Spleen (tissue), 11 donors: ENCODE results near the gene KCNK7. TPM values are rescaled to one million over a fixed set of nuclear protein-coding genes. Genes with fewer than 3 reads are reported as not detected.
A peak's percentile ranks its signal among the peaks of the same experiment; 100 is the strongest.
"Not testable (repeated sequence)": the region's sequence is repeated elsewhere in the genome, so short reads cannot be mapped to it uniquely, and the experiment has no call there.

Experiments
- DNase-seq: peaks from one replicate; pipeline ENCODE4 v3.0.0-alpha.2; 2020
- H3K27ac ChIP-seq, 8 donors: fragments of 200-600 bp; sonication (generic) in 7 of 8; 1 replicate in 4 of 8; 2 replicates in 4 of 8; pipeline versions ENCODE4 v1.5.0 to v1.8.0; 2016 to 2021; ENCODE audit warnings: inconsistent platforms in 4 of 8, mild to moderate bottlenecking in 4 of 8, moderate library complexity in 1 of 8
- H3K27me3 ChIP-seq, 7 donors: fragments of 200-600 bp; sonication (generic) in 6 of 7; replicated peaks in 1 of 7; 1 replicate in 4 of 7; 2 replicates in 3 of 7; pipeline versions ENCODE4 v1.5.0 to v1.8.0; 2016 to 2021; ENCODE audit warnings: inconsistent platforms in 3 of 7, mild to moderate bottlenecking in 1 of 7
- H3K36me3 ChIP-seq, 6 donors: fragments of 200-600 bp; sonication (generic) in 5 of 6; 1 replicate in 4 of 6; 2 replicates in 2 of 6; pipeline versions ENCODE4 v1.5.0 to v1.8.0; 2016 to 2021; ENCODE audit warnings: inconsistent platforms in 2 of 6
- H3K4me1 ChIP-seq, 6 donors: fragments of 200-600 bp; sonication (generic) in 5 of 6; 1 replicate in 3 of 6; 2 replicates in 3 of 6; pipeline versions ENCODE4 v1.5.0 to v1.8.0; 2016 to 2021; ENCODE audit warnings: inconsistent platforms in 3 of 6
- H3K4me3 ChIP-seq, 8 donors: fragments of 200-600 bp; sonication (generic) in 7 of 8; 1 replicate in 4 of 8; 2 replicates in 4 of 8; pipeline versions ENCODE4 v1.5.0 to v1.8.0; 2016 to 2021; ENCODE audit warnings: inconsistent platforms in 4 of 8, mild to moderate bottlenecking in 4 of 8, moderate library complexity in 2 of 8
- H3K9me3 ChIP-seq, 8 donors: fragments of 200-600 bp; sonication (generic) in 7 of 8; 1 replicate in 4 of 8; 2 replicates in 4 of 8; pipeline versions ENCODE4 v1.5.0 to v1.8.0; 2016 to 2021; ENCODE audit warnings: inconsistent platforms in 4 of 8
- CTCF ChIP-seq, 11 experiments: fragments of 200-600 bp in 7 of 11; fragments of 450-650 bp in 4 of 11; sonication (generic) in 4 of 11; IDR thresholded peaks in 8 of 11; conservative IDR thresholded peaks in 3 of 11; 1 replicate in 7 of 11; 2 replicates in 4 of 11; pipeline versions ENCODE4 v1.4.0 to v1.8.0; 2016 to 2021; ENCODE audit warnings: antibody characterized with exemption in 11 of 11, inconsistent platforms in 4 of 11, mild to moderate bottlenecking in 1 of 11
- POLR2A ChIP-seq, 3 donors: fragments of 450-650 bp; IDR thresholded peaks; one replicate each; pipeline ENCODE4 v1.5.1; 2017; ENCODE audit warnings: antibody characterized with exemption in 3 of 3, mild to moderate bottlenecking in 1 of 3
- POLR2AphosphoS5 ChIP-seq, 3 donors: sonication (generic); formaldehyde crosslinking; IDR thresholded peaks; one replicate each; pipeline ENCODE4 v1.5.1; 2017; ENCODE audit warnings: antibody characterized with exemption in 3 of 3
- WGBS, 5 donors: extraction: QIAGEN DNeasy Blood & Tissue Kit in 3 of 5; methylation state at CpG; one replicate each; pipeline versions ENCODE4 v1.1.5 to v1.1.7; 2013 to 2018; 5-methylcytosine and 5-hydroxymethylcytosine counted together
- intact Hi-C: fragments of 100-400 bp; cut with DNase I; formaldehyde crosslinking; loops from one replicate; pipeline ENCODE4 v1.15.0; 2023; ENCODE audit warnings: low total_unique reads
- polyA plus RNA-seq, 3 donors: library from polyadenylated mRNA; stranded (reverse); fragments of 200-250 nt; gene quantifications; one replicate each; pipeline ENCODE4 v1.2.1, GENCODE V29; 2013
- total RNA-seq, 7 donors: library from RNA; depleted of rRNA in 3 of 7; stranded (reverse); fragments of >200 nt in 3 of 7; fragmentation: NEBNext Ultra II Directional in 4 of 7; extraction: Animal tissue kit (Norgen Biotek cat#: 25700) in 4 of 7; gene quantifications; one replicate each; pipeline versions ENCODE4 v1.1.0 to v1.2.1, GENCODE V29; 2016 to 2021
- donor health status: healthy with polysubstance abuse.
- donor health status: DM: no; HTN: no; CAD: no; lungs with moderate emphysema.
- donor health status: DM: no; HTN: no; CAD: no.
- donor health status: Bipolar disorder and iron deficiency.
- donor health status: healthy.
- donor health status: DM: no; HTN: no; CAD: no.
- donor health status: DM: yes; HTN: yes; CAD: no.

Gene KCNK7
- total and polyA plus RNA-seq, 10 donors: 0.63 to 6.2 (median 1.8) TPM

GRCh38 chr11:65565624-65566453 is 29.8 kb downstream of the KCNK7 start:
- Histone ChIP-seq H3K4me3 (no peak overlapping the region), H3K9me3 (no peaks in the 10 kb centered on the region), H3K27ac (peak overlapping the region; percentile 22 to 99 (median 83)), H3K27me3 (no peaks in the 10 kb centered on the region), H3K4me1 (peaks cover 37 to 74% (median 63%) of the 10 kb centered on the region in 6 donors), H3K36me3 (peaks cover 0 to 13% (median 2%) of the 10 kb centered on the region in 6 donors)
- peak; percentile 72 for DNase-seq
- 66 to 75% (median 70%) methylated on average over 7 of the region's 7 CpGs for WGBS, 5 donors
- TF ChIP-seq POLR2A (IDR thresholded peaks at IDR 0.05): no peak
- TF ChIP-seq POLR2AphosphoS5 (IDR thresholded peaks at IDR 0.05): no peak
- no peak for TF ChIP-seq CTCF (IDR thresholded peaks at IDR 0.05 in 8 of 11, conservative IDR thresholded peaks at IDR 0.05 in 3 of 11)
- intact Hi-C loops: no loop called here

- DNase-seq, intact Hi-C loops, H3K27me3 ChIP-seq, H3K9me3 ChIP-seq, H3K4me3 ChIP-seq: not testable (repeated sequence)
- peaks cover 36 to 77% (median 62%) of the 10 kb centered on the region in 6 donors for H3K4me1 ChIP-seq
- H3K36me3 ChIP-seq: peaks cover 0 to 13% (median 2%) of the 10 kb centered on the region in 6 donors
- WGBS, 5 donors: 70 to 80% (median 73%) methylated on average over 12 of the region's 12 CpGs
- H3K27ac ChIP-seq: peak overlapping the region; percentile 22 to 99 (median 83)
These were observed 30.6 kb downstream of the KCNK7 start for GRCh38 chr11:65564879-65565559.

- intact Hi-C loops: no loop called here
- Histone ChIP-seq H3K36me3 (peaks cover 0 to 10% (median 2%) of the 10 kb centered on the region in 6 donors), H3K4me1 (peaks cover 35 to 79% (median 62%) of the 10 kb centered on the region in 6 donors), H3K27ac (peak overlapping the region in 1 of 8 donors; percentile 90), H3K27me3 (peaks cover 0 to 6% (median 0%) of the 10 kb centered on the region in 7 donors), H3K4me3 (no peak overlapping the region), H3K9me3 (no peaks in the 10 kb centered on the region)
- DNase-seq: no peak
- no peak for TF ChIP-seq POLR2AphosphoS5 (IDR thresholded peaks at IDR 0.05)
- no peak for TF ChIP-seq CTCF (IDR thresholded peaks at IDR 0.05 in 8 of 11, conservative IDR thresholded peaks at IDR 0.05 in 3 of 11)
- TF ChIP-seq POLR2A (IDR thresholded peaks at IDR 0.05): no peak
- 95 to 98% (median 97%) methylated on average over 4 of the region's 4 CpGs for WGBS, 5 donors
These were observed 32.0 kb downstream of the KCNK7 start for GRCh38 chr11:65563601-65564000.

GRCh38 chr11:65562788-65563187 is 32.8 kb downstream of the KCNK7 start:
- Histone ChIP-seq H3K27ac (no peak overlapping the region), H3K36me3 (peaks cover 0 to 2% (median 0%) of the 10 kb centered on the region in 6 donors), H3K9me3 (no peaks in the 10 kb centered on the region), H3K4me3 (no peak overlapping the region), H3K27me3 (peaks cover 0 to 14% (median 0%) of the 10 kb centered on the region in 7 donors), H3K4me1 (peaks cover 28 to 78% (median 59%) of the 10 kb centered on the region in 6 donors)
- no peak for DNase-seq
- intact Hi-C loops: no loop called here
- WGBS, 5 donors: 76 to 97% (median 88%) methylated on average over 3 to 9 of the region's 9 CpGs
- no peak for TF ChIP-seq POLR2AphosphoS5 (IDR thresholded peaks at IDR 0.05)
- no peak for TF ChIP-seq CTCF (IDR thresholded peaks at IDR 0.05 in 8 of 11, conservative IDR thresholded peaks at IDR 0.05 in 3 of 11)
- no peak for TF ChIP-seq POLR2A (IDR thresholded peaks at IDR 0.05)
